HepG2 (cell line): ENCODE measurements around the gene TBC1D16.

Experiments used
- POLR2AphosphoS5 ChIP-seq: IDR thresholded peaks from 2 replicates; pipeline ENCODE4 v1.6.1; 2012; ENCODE audit warnings: low read depth, low read length
- RERE ChIP-seq: IDR thresholded peaks from 2 replicates; pipeline ENCODE4 v1.6.1; 2016; ENCODE audit warnings: low read depth, missing genetic modification reagents, missing compliant biosample characterization
- ZNF121 ChIP-seq: sonication (generic); formaldehyde crosslinking; IDR thresholded peaks from 2 replicates; pipeline ENCODE4 v1.5.0; 2020; ENCODE audit warnings: mild to moderate bottlenecking, missing genetic modification reagents
- ZNF747 ChIP-seq: sonication (generic); formaldehyde crosslinking; IDR thresholded peaks from 2 replicates; pipeline ENCODE4 v1.8.1; 2023; ENCODE audit warnings: missing genetic modification reagents, mild to moderate bottlenecking, borderline replicate concordance
- ZNF776 ChIP-seq: sonication (generic); formaldehyde crosslinking; IDR thresholded peaks from 2 replicates; pipeline ENCODE4 v1.4.0; 2020; ENCODE audit warnings: mild to moderate bottlenecking, missing genetic modification reagents

GRCh38 chr17:79970576-79971068 is 65.0 kb downstream of the TBC1D16 start:
- TF ChIP-seq ZNF776 (CRISPR knock-in tag) = no peak
- TF ChIP-seq RERE (CRISPR knock-in tag) = no peak
- TF ChIP-seq ZNF747 (CRISPR knock-in tag) = no peak
- no peak for TF ChIP-seq ZNF121 (CRISPR knock-in tag)
- TF ChIP-seq POLR2AphosphoS5 = no peak
